ENCODE data around the gene KRT84.

The KRT84 gene

DNA sequence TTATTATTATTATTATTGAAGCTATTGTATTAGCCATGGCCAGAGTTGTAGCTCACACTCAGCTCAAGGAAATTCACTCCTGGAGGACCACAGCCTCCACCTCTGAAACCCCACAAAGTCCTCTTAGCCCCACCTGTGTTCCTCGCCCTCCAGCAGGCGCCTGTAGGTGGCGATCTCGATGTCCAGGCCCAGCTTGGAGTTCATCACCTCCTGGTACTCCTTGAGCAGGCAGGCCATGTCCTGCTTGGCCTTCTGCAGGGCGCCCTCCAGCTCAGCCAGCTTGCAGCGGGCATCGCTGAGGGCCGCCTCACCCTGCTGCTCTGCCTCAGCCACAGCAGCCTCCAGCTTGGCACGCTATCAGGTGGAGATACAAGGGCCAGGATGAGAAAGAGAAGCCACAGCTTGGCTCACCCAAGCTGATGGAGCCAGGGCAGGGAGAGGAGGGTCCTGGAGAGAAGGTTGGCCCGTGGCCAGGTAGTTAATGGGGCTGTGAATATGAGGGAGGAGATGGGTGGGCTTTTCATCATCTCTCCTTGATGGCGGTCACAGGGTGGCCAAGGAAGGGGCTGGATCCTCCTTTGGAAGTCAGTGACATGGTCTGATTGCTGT lies 23.2 kb downstream of the KRT84 start:
- no peak for DNase-seq (ENCODE audit: low read depth in 2 of 2)

DNA sequence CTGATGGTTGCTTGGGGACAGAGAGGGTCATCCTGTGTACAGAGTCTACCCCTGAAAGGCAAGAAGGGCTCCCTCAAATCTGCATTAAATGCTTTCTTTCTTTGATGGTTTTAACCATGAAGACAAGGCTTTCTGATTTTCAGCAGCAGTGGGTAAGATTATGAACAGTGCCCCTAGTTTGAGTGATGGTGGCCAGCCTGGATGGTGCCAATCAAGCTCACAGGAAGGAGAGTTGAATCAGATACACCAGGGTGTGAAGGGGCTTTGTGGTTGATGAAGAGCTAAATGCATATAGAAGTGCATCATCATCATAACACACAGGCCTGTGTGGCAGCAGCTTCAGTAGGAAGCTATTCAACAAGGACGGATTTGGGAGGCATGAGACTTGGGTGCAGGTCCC lies 23.9 kb downstream of the KRT84 start:
- DNase-seq (ENCODE audit: low read depth in 2 of 2) = no peak

DNA sequence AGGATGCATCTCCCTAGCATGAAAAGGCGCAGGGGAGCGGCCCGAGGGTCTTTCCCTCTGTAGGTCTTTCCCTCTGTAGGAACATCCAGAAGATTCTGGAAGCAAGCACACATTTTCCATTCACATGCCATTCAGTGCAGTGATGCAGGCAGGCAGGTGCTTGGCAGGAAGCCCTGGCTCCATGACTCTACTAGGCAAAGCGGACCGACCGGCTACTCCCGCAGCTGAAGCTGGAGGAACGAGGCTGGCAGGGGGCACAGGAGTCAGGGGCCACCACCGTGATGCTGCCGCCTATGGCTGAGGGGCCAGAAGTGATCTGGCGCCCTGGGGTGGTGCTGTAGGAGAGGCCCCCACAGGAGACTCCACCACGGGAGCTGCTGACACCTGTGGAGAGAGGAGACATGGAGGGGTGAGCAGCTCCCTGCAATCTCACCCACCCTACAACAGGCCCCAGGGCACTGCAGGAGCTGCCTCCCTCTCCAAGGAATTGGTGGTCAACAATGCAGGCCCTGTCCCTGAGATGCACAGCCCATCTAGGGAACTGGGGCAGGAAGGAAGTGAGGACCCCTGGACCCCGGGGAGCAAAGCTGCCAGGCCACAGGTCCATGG lies 24.7 kb downstream of the KRT84 start:
- no peak for DNase-seq (ENCODE audit: low read depth in 2 of 2)

DNA sequence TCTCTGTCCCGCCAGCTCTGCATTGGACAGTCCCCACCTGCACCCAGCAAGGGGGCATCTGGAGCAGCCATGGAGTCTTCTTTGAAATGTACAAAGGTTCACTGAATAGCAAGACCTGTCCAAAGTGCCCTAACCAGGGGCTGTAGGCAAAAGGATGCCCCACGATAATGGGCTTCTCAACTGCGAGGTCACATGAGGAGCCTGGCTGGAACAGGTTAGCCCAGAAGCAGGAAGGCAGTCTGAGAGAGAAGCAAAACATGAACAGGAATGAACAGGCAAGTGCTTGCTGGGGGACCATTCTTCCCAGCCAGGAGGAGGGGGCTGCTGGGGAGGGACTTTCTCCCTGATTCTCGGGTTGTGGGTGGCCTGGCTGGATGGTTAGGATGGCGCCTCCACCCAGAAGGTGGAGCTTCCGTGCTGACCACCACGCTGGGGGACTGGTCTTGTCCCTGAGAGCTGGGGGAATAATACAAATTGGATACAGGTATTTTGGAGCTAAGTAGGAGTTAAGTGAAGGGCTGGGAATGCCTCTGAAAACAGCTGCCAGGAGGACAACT lies 25.3 kb downstream of the KRT84 start:
- no peak for DNase-seq (ENCODE audit: low read depth in 2 of 2)

DNA sequence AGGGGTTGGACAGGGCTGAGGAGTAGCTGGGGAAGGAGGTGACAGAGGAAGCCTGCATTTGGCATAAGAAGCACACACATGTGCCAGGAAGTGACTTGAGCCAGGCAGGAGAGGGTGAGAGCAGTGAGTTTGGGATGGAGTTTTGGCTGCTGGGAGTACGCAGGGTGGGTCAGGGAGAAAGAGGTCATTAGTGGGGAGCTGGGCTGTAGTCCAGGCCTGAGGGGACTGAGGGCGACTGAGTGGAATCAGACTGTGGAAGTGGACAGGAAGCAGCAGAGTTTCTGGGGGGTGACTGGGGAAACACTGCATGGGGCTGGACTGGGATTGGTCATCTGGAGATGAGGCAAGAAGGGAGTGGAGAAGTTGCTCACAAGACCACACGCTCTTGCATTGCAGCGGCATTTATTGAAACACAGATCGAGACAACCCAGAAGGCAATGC lies 25.8 kb downstream of the KRT84 start:
- DNase-seq (ENCODE audit: low read depth in 2 of 2) = no peak

DNA sequence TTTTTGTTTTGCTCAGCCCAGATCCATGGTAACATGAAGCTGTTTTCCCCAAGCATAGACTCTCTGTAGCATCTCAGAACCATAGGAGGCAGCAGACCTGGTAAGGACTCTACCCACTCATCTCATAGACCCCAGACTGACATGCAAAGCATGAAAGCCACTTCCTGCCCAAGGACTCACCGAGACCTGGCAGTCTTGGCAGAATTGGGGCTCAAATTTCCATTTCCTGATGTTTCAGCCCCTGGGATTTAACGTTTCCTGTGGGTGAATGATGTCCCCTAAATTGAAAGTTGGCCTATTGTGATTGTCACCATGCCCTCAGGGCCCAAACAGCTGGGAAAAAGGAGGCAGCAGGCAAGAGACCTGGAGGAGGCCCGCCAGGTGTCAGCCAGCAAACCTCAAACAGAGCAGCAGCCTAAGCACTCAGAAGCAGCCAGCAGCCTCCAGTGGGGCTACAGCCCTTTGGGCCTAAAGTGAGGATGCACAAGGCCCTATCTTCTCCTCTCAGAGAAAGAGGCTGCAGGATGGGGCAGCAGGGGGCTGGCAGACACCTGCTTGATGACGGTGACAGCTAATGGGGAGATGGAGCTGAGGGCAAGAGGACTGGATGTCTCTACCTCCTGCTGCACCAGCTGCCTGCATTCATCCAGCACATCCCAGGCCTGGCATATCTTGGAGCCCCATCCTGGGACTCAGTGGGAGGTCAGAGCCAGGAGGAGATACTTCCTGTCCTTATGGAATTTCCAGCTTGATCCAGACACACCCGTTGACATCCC lies 26.7 kb downstream of the KRT84 start:
- no peak for DNase-seq (ENCODE audit: low read depth in 2 of 2)

DNA sequence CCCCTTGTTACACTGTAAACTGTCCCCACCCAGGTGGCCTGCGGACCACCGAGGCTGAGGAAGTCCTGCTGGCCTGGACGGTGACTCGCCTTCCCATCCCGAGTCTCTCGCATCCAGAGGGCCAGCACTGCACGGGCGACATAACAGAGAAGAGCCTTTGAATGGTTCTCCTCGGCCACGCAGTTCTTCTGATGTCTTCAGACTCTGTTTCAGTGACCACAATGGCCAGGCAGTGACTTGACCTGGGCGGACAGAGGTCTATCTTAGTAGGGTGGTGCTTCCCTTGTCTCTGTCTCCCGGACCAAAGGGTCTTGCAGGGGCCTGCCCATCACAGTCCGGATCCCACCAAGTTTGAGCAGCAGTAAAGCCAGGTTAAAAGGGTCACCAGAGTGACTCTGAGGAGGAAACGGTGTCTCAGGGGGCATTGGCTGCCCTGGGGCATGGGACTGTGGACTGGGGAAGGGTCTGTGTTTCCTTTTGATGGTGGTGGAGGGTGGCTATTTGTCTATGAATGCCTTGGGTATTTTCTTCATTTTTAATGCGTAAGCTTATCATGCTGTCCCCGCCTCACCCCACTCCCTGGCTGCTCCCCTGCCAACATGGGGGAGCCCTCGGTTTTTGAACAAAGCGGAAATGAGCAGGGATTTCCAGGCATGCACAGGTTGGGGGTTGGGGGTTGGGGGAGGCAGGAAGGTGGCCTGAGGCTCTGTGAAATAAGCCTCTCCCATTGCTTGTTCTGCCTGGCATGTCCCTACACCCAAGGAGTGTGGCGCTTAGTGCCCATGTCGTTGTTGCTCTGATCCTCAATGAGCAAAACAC lies 28.5 kb downstream of the KRT84 start:
- no peak for DNase-seq (ENCODE audit: low read depth in 2 of 2)

DNA sequence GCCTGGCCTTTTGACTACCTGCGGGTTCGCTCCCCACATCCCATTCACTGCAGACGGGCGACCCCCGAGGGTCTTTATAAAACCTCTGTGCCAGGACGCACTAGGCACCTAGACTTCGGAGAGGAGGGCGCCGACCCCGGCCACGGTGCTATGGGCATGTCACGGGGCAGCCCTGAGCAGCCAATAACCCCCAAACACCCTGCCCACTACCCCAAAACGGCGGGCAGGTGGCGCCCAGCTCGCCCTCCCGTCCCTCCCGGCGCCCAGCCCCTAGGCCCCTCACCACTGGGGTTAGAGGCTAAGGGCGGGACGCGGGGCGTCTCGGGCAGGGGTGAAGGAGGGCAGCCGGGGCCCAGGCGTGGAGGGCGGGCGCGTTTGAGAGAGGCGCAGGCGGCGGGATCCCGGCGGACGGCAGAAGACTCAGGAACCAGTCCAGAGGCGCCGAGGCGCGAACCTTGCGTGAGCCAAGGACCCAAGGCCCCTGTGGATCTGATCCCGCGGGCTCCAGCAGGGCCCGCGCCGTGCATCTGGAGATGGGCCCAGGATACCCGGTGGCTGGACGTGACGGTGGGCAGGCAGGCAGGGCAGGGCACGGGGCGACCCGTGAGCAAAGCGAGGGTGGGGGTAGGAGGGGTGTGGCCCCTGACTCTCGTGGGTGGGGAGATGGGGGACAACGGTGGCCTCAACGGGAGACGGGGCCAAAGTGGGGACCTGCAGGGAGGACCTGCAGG lies 29.3 kb downstream of the KRT84 start:
- DNase-seq (ENCODE audit: low read depth in 2 of 2) = no peak

DNA sequence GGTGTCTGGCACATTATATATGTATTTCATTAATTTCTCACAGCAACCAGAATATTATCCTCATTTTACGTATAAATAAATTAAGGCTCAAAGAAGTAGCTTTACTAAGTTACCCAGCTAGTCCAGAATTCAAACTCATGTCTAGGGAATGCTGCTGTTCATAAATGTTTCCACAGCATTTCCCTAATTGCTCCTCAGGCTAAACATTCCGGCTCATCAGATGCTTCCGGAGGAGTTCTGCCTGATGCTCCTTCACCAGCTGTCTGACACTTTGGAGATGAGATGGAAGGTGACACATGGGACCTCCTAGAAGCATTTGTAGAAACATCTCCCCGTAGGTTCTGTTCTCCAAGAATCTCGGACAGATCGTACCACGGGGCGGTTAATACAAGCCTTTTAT lies 30.3 kb downstream of the KRT84 start:
- no peak for DNase-seq (ENCODE audit: low read depth in 2 of 2)

DNA sequence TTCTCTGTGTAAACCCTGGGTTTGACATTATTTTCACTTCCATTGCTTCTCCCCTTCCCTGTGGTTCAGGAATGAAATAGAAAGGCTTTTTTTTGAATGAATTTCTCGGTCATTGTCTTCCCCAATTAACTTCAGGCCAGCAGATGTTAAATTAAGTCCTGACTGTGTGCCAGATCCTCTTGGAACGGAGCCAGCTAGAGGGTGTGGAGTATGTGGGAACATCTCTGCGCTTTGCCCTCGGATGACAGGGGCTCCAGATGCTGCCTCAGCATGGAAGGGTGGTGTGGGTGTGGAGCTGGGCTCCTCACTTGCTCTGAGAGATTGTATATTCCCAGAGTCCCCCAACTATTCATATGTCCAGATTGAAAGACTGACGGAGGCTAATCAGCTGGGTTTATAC lies 31.3 kb downstream of the KRT84 start:
- no peak for DNase-seq (ENCODE audit: low read depth in 2 of 2)

DNA sequence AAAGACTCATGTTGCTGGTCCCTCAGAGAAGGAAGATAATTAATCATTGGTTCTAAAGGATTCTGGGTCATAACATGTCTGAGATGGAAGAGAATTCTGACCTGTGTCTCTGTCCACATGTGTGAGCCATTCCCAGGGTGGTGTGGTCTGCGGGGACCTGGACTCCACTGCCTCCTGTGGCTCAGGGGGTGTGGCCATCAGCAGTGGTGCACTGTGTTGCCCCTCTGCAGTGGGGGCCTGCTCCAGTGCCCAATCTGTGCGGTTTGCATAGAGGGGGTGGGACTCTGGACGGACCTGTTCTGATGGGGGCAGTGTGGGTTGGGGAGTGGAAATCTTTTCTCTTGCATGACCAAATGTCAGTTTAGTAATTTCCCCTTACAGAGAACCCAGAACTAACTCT lies 31.7 kb downstream of the KRT84 start:
- DNase-seq (ENCODE audit: low read depth in 2 of 2) = no peak

DNA sequence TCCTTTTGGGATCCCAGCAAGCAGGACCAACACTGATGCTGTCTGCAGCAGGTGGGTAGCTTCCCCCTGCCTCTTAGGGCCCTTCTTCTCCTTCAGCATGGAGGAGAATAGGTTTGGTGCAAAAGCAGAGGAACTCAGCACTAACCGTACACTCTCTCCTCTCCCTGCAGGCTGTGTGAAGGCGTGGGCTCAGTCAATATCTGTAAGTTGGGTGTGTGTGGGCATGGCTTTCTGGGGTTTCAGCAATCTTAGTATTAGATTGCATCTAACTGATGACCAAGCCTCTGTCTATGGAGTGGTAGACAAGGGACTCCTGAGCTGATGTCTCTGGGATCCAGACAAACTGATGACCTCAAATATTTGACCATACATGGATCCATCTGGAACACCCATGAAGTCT lies 32.5 kb downstream of the KRT84 start:
- DNase-seq (ENCODE audit: low read depth in 2 of 2) = no peak

DNA sequence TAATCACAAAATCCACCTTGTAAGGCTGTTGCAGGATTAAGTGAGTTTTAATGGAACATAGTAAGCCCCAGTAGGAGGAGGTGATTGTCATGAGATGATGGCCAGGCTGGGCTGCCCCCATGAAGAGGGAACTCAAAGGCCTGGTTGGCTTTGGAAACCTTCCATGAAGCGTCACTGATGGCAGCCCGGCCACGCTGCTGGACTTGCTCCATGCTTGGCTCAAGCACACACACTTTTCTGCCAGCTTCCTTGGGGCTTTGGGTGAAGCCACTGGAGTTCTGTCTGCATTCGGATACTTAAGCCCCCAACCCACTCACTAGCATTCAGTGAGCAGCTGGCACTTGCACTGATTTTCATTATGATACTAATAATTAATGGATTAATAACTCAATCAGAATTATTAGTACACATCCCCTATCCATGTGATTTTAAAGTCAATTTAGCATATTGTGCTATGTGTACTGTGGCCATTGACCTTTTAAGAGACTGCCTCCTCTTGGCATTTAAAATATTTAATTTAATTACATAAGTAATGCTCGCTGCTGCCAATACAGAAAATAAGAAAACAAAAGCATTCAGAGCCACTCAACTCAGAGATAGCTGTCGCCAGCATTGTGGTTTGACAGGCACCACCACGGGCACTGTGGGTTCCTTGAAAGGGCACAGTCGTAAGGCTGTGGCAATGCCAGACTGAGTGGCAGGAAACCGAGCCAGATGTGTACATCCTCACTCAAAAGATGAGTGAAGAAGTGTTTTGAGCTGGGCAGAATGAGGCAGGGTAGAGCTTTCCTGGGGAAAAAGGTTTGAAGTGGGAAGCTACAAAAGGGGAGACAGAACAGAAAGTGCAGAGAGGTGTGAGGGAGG lies 34.0 kb downstream of the KRT84 start:
- peak; percentile 34 to 36 for DNase-seq (ENCODE audit: low read depth in 2 of 2)

DNA sequence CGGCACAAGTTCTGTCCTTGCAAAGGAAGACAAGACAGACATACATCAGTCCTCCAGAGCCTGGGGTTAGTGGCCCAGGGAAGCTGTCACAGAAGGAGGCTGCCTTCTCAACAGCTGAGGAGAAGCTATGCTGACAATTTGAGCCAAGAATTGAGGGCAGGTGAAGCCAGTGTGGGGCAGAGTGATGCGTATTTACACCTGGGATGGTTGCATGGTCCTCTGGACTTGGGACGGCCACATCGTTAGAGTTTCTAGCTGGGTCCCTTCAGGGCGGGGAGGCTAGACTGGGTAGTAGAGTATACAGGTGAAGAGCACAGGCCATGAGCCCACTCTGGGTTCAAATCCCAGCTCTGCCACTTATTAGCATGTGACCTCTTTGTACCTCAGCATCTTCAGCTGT lies 34.7 kb downstream of the KRT84 start:
- DNase-seq (ENCODE audit: low read depth in 2 of 2) = no peak

DNA sequence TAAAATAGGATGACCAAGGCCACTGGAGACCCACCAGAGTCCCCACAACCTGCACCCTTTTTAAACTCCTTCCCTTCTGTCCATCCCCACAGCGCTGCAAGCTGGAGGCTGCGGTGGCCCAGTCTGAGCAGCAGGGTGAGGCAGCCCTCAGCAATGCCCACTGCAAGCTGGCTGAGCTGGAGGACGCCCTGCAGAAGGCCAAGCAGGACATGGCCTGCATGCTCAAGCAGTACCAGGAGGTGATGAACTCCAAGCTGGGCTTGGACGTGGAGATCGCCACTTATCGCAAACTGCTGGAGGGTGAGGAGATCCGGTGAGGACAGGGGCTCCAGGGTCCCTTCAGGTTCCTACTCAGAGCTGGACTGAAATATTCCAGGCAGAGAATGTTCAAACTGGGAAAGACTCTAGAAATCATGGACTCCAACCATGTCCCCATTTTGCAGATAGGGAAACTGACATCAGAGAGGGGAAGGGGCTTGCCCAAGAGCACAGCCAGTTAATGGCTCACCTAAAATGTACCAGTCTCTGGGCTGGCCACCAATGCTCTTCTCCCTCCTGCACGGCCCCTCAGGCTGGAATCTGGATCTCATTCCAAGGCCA lies 35.3 kb downstream of the KRT84 start:
- no peak for DNase-seq (ENCODE audit: low read depth in 2 of 2)

DNA sequence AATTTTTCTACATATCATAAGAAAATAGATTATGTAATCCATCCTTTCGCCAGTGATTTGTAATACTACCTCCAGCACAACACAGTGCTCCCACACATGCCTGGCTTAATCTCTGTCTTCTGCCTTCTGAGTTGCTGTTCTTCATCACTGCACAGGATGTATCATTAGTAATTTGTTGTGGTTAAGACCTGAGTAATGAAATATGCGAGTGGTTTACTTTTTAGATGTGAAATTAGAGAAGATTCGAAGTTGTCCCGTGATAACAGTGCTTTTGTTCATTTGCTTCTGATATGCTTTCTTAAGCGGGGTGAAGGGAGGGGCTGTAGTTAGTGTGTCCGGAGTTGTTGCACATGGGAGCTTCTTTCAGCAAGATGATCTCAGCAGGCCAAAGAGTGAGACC lies 36.3 kb downstream of the KRT84 start:
- DNase-seq (ENCODE audit: low read depth in 2 of 2) = no peak

DNA sequence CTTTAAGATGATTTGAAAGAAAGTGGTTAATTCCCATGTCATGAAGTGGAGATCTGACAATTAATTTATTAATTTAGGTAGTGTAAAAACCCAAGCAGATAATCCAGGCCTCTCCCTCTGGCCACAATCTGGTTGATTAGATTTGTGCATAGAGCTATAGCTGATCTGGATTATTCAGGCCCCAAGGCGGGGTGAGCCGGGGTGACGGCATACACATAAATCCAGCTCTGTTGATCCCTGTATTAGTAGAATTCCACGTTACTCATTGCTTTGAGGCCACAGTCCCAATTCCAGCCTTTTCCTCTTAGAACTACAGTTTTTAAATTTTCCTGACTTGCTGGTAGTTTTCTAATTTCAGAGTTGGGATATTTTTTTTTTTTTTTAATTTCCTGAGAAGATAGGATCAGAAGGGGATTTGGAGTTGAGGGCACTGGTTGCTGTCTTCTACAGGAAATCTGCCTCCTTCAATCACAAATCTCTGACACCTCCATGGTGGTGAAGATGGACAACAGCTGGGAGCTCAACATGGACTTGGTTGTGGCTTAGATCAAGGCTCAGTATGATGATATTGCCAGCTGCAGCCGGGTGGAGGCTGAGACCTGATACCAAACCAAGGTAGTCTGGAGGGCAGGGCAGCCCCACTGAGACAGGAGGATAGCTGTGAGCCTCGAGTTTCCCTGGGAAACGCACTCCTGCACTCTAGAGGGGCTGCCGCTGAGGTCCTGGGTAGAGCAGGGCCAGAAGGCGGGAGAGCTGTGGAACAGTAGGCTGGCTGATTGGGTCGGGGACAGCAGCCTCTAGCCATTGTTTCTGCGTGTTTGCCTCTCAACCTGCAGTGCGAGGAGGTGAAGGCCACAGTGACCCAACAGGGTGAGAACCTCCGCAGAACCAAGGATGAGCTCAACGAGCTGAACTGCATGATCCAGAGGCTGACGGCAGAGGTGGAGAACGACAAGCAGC lies 37.6 kb downstream of the KRT84 start:
- no peak for DNase-seq (ENCODE audit: low read depth in 2 of 2)

DNA sequence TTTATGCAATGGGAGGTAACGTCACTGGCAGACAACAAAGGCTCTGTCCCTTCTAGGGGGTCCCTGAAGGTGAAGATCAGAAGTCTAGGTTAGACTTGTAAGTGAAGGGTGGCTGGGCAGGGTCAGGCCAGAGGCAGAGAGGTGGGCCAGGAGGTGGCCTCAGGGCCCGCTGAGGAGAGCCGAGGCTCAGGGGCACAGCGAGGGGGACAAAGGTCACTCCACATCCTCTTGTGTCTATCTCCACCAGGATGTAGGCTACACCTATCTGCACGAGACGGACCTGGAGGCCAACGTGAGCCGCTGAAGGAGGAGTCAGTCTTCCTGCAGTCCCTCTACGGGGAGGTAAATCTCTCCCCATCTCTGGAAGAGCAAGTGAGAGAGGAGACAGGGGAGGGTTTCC lies 38.4 kb downstream of the KRT84 start:
- DNase-seq (ENCODE audit: low read depth in 2 of 2) = no peak

DNA sequence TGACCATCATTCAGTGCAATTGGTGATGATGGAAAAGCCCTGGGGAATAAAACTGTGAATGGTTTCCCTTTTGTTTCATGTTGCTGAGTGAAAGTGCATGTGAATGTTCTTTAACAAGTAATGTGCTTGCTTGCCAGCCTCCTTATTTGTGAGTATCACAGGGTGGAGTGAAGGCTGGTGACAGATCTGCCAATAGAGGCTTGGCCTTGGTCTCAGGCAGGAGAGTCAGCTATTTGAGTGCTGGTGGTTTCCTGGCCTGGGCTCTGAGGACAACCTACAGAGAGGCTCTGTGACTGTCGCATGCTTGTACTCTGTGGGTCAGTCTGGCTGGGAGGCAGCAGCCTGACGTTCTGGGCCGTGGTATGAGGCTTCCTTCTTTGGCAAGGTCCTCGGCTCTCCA lies 38.9 kb downstream of the KRT84 start:
- no peak for DNase-seq (ENCODE audit: low read depth in 2 of 2)

Measured in stimulated activated CD8-positive, alpha-beta memory T cell treated with anti-CD3 and anti-CD28 coated beads, Interleukin-2, amount 100 ng/mL, for 1 hour (primary cell).